ENCODE data around the gene ADAM10.
A peak's percentile ranks its signal among the peaks of the same experiment; 100 is the strongest.

The ADAM10 gene

GRCh38 chr15:58766290-58766689 lies 16.8 kb upstream of the ADAM10 start:
- Mint-ChIP-seq H3K36me3 (ENCODE audit: low read depth) (peaks cover 2% of the 10 kb centered on the region), H3K27ac (no peak overlapping the region), H3K27me3 (ENCODE audit: low read depth) (peaks cover 11% of the 10 kb centered on the region), H3K4me1 (ENCODE audit: low read depth) (peaks cover 13% of the 10 kb centered on the region), H3K4me3 (no peak overlapping the region), H3K9me3 (peaks cover 9% of the 10 kb centered on the region)

GRCh38 chr15:58764468-58764867 lies 15.0 kb upstream of the ADAM10 start:
- Mint-ChIP-seq H3K27me3 (ENCODE audit: low read depth) (peaks cover 11% of the 10 kb centered on the region), H3K9me3 (peaks cover 9% of the 10 kb centered on the region)

GRCh38 chr15:58762731-58763130 lies 13.2 kb upstream of the ADAM10 start:
- Mint-ChIP-seq H3K9me3 (peaks cover 9% of the 10 kb centered on the region), H3K4me3 (no peak overlapping the region), H3K27ac (no peak overlapping the region)

More at GRCh38 chr15:58764468-58764867, 15.0 kb upstream of the ADAM10 start:
- H3K4me1 Mint-ChIP-seq (ENCODE audit: low read depth): peaks cover 8% of the 10 kb centered on the region
- peaks cover 2% of the 10 kb centered on the region for H3K36me3 Mint-ChIP-seq (ENCODE audit: low read depth)
- H3K27ac Mint-ChIP-seq: no peak overlapping the region
- H3K4me3 Mint-ChIP-seq: no peak overlapping the region

GRCh38 chr15:58762285-58762684 lies 12.8 kb upstream of the ADAM10 start:
- H3K4me1 Mint-ChIP-seq (ENCODE audit: low read depth): peaks cover 6% of the 10 kb centered on the region
- H3K4me3 Mint-ChIP-seq: no peak overlapping the region
- peaks cover 11% of the 10 kb centered on the region for H3K27me3 Mint-ChIP-seq (ENCODE audit: low read depth)
- no peak overlapping the region for H3K27ac Mint-ChIP-seq
- peaks cover 2% of the 10 kb centered on the region for H3K36me3 Mint-ChIP-seq (ENCODE audit: low read depth)
- peaks cover 9% of the 10 kb centered on the region for H3K9me3 Mint-ChIP-seq

More at GRCh38 chr15:58762731-58763130, 13.2 kb upstream of the ADAM10 start:
- Mint-ChIP-seq H3K27me3 (ENCODE audit: low read depth) (peaks cover 11% of the 10 kb centered on the region), H3K4me1 (ENCODE audit: low read depth) (peaks cover 6% of the 10 kb centered on the region), H3K36me3 (ENCODE audit: low read depth) (peaks cover 2% of the 10 kb centered on the region)

- H3K27ac Mint-ChIP-seq: no peak overlapping the region
- H3K4me3 Mint-ChIP-seq: no peak overlapping the region
- H3K36me3 Mint-ChIP-seq (ENCODE audit: low read depth): peaks cover 2% of the 10 kb centered on the region
- H3K9me3 Mint-ChIP-seq: peaks cover 9% of the 10 kb centered on the region
- peaks cover 6% of the 10 kb centered on the region for H3K4me1 Mint-ChIP-seq (ENCODE audit: low read depth)
- peaks cover 11% of the 10 kb centered on the region for H3K27me3 Mint-ChIP-seq (ENCODE audit: low read depth)
Measured at GRCh38 chr15:58761010-58761388, 11.5 kb upstream of the ADAM10 start.

- no peak overlapping the region for H3K4me3 Mint-ChIP-seq
- H3K9me3 Mint-ChIP-seq: peaks cover 9% of the 10 kb centered on the region
- H3K4me1 Mint-ChIP-seq (ENCODE audit: low read depth): peaks cover 6% of the 10 kb centered on the region
- H3K36me3 Mint-ChIP-seq (ENCODE audit: low read depth): peaks cover 2% of the 10 kb centered on the region
- peaks cover 11% of the 10 kb centered on the region for H3K27me3 Mint-ChIP-seq (ENCODE audit: low read depth)
- no peak overlapping the region for H3K27ac Mint-ChIP-seq
Measured at GRCh38 chr15:58760385-58761009, 11.0 kb upstream of the ADAM10 start.

- H3K36me3 Mint-ChIP-seq (ENCODE audit: low read depth): no peaks in the 10 kb centered on the region
- H3K9me3 Mint-ChIP-seq: no peaks in the 10 kb centered on the region
- H3K4me1 Mint-ChIP-seq (ENCODE audit: low read depth): peaks cover 9% of the 10 kb centered on the region
- no peak overlapping the region for H3K27ac Mint-ChIP-seq
- H3K4me3 Mint-ChIP-seq: no peak overlapping the region
- H3K27me3 Mint-ChIP-seq (ENCODE audit: low read depth): peaks cover 8% of the 10 kb centered on the region
Measured at GRCh38 chr15:58758141-58758540, 8.6 kb upstream of the ADAM10 start.

- Mint-ChIP-seq H3K27me3 (ENCODE audit: low read depth) (peaks cover 5% of the 10 kb centered on the region), H3K9me3 (no peaks in the 10 kb centered on the region), H3K36me3 (ENCODE audit: low read depth) (no peaks in the 10 kb centered on the region), H3K4me3 (no peak overlapping the region), H3K27ac (no peak overlapping the region), H3K4me1 (ENCODE audit: low read depth) (peaks cover 9% of the 10 kb centered on the region)
Measured at GRCh38 chr15:58755956-58756355, 6.4 kb upstream of the ADAM10 start.

- Mint-ChIP-seq H3K27me3 (ENCODE audit: low read depth) (peaks cover 5% of the 10 kb centered on the region), H3K9me3 (no peaks in the 10 kb centered on the region), H3K27ac (no peak overlapping the region), H3K4me3 (no peak overlapping the region), H3K36me3 (ENCODE audit: low read depth) (no peaks in the 10 kb centered on the region), H3K4me1 (ENCODE audit: low read depth) (peaks cover 13% of the 10 kb centered on the region)
Measured at GRCh38 chr15:58755350-58755749, 5.8 kb upstream of the ADAM10 start.

GRCh38 chr15:58752716-58753115 lies 3.2 kb upstream of the ADAM10 start:
- Mint-ChIP-seq H3K27me3 (ENCODE audit: low read depth) (peaks cover 5% of the 10 kb centered on the region), H3K4me1 (ENCODE audit: low read depth) (peaks cover 16% of the 10 kb centered on the region), H3K27ac (no peak overlapping the region), H3K36me3 (ENCODE audit: low read depth) (peaks cover 2% of the 10 kb centered on the region), H3K4me3 (no peak overlapping the region), H3K9me3 (no peaks in the 10 kb centered on the region)

GRCh38 chr15:58748852-58749531 lies 515 bp downstream of the ADAM10 start:
- peak overlapping the region; percentile 97 for H3K4me3 Mint-ChIP-seq
- peaks cover 28% of the 10 kb centered on the region for H3K4me1 Mint-ChIP-seq (ENCODE audit: low read depth)
- H3K36me3 Mint-ChIP-seq (ENCODE audit: low read depth): peaks cover 12% of the 10 kb centered on the region
- peaks cover 1% of the 10 kb centered on the region for H3K27me3 Mint-ChIP-seq (ENCODE audit: low read depth)
- H3K27ac Mint-ChIP-seq: peak overlapping the region; percentile 96
- H3K9me3 Mint-ChIP-seq: no peaks in the 10 kb centered on the region

- peak overlapping the region; percentile 96 for H3K4me3 Mint-ChIP-seq
- no peaks in the 10 kb centered on the region for H3K27me3 Mint-ChIP-seq (ENCODE audit: low read depth)
- H3K36me3 Mint-ChIP-seq (ENCODE audit: low read depth): peaks cover 15% of the 10 kb centered on the region
- H3K9me3 Mint-ChIP-seq: no peaks in the 10 kb centered on the region
- H3K27ac Mint-ChIP-seq: peak overlapping the region; percentile 91
- H3K4me1 Mint-ChIP-seq (ENCODE audit: low read depth): peaks cover 31% of the 10 kb centered on the region
Measured at GRCh38 chr15:58748040-58748851, 1.3 kb downstream of the ADAM10 start.

GRCh38 chr15:58746174-58746573 lies 3.3 kb downstream of the ADAM10 start:
- Mint-ChIP-seq H3K36me3 (ENCODE audit: low read depth) (peaks cover 20% of the 10 kb centered on the region), H3K4me3 (peak overlapping the region; percentile 47), H3K27ac (no peak overlapping the region), H3K4me1 (ENCODE audit: low read depth) (peaks cover 46% of the 10 kb centered on the region), H3K9me3 (no peaks in the 10 kb centered on the region), H3K27me3 (ENCODE audit: low read depth) (no peaks in the 10 kb centered on the region)

GRCh38 chr15:58742819-58743502 lies 6.5 kb downstream of the ADAM10 start:
- peaks cover 18% of the 10 kb centered on the region for H3K36me3 Mint-ChIP-seq (ENCODE audit: low read depth)
- no peak overlapping the region for H3K4me3 Mint-ChIP-seq

More at GRCh38 chr15:58742819-58743502, 6.5 kb downstream of the ADAM10 start:
- no peaks in the 10 kb centered on the region for H3K9me3 Mint-ChIP-seq
- no peak overlapping the region for H3K27ac Mint-ChIP-seq
- peaks cover 52% of the 10 kb centered on the region for H3K4me1 Mint-ChIP-seq (ENCODE audit: low read depth)
- no peaks in the 10 kb centered on the region for H3K27me3 Mint-ChIP-seq (ENCODE audit: low read depth)

All from T-helper 1 cell treated with Interleukin-12 subunit alpha and Interleukin-12 subunit beta and Interleukin-4 antibody, amounts not matched to agents 30 μg/mL and 1 μg/mL, for 36 hours (primary cell).